ENCODE results near the gene ZCCHC3. TPM values are rescaled to one million over a fixed set of nuclear protein-coding genes. Genes with fewer than 3 reads are reported as not detected.

ZCCHC3 gene
- total and polyA plus RNA-seq, 2 donors (not counting 1 experiment from before 2014, with no cell fraction given) = 8.7 to 11.6 TPM

DNA sequence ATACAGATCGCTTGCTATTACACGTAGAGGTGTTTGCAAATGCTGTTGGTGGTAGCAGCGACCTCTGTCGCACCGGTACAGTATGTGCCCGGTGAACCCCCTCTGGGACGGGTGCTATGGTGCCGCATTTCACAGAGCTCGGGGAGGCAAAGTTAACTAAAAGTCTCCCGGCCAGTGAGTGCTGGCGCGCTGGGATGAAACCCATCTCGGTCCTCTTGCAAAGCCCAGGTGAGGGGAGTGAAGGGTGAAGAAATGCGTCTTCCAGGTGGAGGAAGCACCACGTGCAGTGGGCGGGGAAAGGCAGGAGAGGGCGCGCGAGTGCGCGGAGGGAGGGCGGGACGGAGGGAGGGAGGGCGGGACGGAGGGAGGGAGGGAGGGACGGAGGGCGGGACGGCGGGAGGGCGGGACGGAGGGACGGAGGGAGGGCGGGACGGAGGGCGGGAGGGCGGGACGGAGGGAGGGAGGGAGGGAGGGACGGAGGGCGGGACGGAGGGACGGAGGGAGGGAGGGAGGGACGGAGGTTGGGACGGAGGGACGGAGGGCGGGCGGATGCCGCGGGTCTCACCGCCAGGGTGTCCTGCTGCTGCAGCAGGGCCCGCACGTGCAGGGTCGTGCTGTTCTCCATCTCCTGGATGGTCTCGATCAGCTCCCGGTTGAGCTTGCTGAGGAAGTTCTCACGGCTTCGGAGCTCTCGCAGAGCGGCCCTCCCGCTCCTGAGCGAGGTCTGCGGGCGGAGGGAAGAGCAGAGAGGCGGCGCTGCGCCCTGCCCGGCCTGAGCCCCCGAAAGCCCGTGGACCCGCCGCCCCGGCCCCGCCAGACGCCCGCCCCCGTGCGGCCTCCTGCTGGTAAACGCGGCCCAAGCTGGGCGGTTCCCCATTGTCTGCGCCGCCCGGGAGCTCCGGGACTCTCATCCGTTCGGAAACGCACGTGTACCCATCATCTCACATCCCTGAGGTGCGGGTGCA, 18.5 kb upstream of the ZCCHC3 start:
- no peaks in the 10 kb centered on the region for H3K27me3 ChIP-seq (ENCODE audit: control insufficient read depth, insufficient read depth, low read length)
- H3K4me2 ChIP-seq (ENCODE audit: extremely low read depth, insufficient read depth, low read length) = no peak overlapping the region
- H3K79me2 ChIP-seq (ENCODE audit: control insufficient read depth, insufficient read depth, low read length) = no peaks in the 10 kb centered on the region
- no peaks in the 10 kb centered on the region for H3K4me1 ChIP-seq (ENCODE audit: control insufficient read depth, extremely low read depth, insufficient read depth, low read length)
- H3K4me3 ChIP-seq (replicated peaks in 1 of 4; ENCODE audit: control extremely low read depth in 1 of 4, insufficient read depth in 1 of 4, low read depth in 3 of 4, low read length in 4 of 4) = no peak overlapping the region
- DNase-seq (ENCODE audit: low read depth in 2 of 2) = no peak
- H3K9me3 ChIP-seq (ENCODE audit: control insufficient read depth, insufficient read depth, low read depth, low read length) = no peaks in the 10 kb centered on the region
- TF ChIP-seq EZH2 (IDR thresholded peaks at IDR 0.05; ENCODE audit: low read length, missing control alignments) = no peak
- TF ChIP-seq, protein P1, sequence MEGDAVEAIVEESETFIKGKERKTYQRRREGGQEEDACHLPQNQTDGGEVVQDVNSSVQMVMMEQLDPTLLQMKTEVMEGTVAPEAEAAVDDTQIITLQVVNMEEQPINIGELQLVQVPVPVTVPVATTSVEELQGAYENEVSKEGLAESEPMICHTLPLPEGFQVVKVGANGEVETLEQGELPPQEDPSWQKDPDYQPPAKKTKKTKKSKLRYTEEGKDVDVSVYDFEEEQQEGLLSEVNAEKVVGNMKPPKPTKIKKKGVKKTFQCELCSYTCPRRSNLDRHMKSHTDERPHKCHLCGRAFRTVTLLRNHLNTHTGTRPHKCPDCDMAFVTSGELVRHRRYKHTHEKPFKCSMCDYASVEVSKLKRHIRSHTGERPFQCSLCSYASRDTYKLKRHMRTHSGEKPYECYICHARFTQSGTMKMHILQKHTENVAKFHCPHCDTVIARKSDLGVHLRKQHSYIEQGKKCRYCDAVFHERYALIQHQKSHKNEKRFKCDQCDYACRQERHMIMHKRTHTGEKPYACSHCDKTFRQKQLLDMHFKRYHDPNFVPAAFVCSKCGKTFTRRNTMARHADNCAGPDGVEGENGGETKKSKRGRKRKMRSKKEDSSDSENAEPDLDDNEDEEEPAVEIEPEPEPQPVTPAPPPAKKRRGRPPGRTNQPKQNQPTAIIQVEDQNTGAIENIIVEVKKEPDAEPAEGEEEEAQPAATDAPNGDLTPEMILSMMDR (conservative IDR thresholded peaks at IDR 0.05 in 1 of 2, IDR thresholded peaks at IDR 0.05 in 1 of 2; ENCODE audit: low read depth in 1 of 2, low read length in 2 of 2) = no peak
- H2AFZ ChIP-seq (ENCODE audit: low read length) = no peak overlapping the region
- no peaks in the 10 kb centered on the region for H3K36me3 ChIP-seq (ENCODE audit: control insufficient read depth, insufficient read depth, low read length)
- H3K9ac ChIP-seq (ENCODE audit: insufficient read depth, low read length) = no peak overlapping the region
- no peak overlapping the region for H3K27ac ChIP-seq (ENCODE audit: insufficient read depth, low read length)
- H4K20me1 ChIP-seq (ENCODE audit: control insufficient read depth, extremely low read depth, insufficient read depth, low read length) = no peaks in the 10 kb centered on the region

DNA sequence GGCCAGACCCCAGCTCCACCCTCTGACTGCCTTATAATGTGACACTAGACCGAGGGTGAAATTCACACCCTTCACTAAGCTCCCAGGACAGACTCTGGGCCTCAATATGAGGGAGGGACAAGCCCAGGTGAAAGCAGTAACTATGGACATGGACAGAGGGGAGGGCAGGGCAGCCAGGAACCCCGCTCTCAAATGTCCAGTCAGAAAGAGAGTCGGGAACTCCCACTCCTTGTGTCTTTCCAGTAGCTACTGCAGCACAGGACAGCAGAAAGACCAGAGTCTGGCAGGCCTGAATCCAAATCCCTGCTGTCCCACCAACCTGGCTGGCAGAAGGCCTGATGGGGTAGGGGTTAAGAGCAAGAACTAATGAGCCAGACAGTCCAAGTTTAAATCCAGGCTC, 13.2 kb upstream of the ZCCHC3 start:
- H3K79me2 ChIP-seq (ENCODE audit: control insufficient read depth, insufficient read depth, low read length) = no peaks in the 10 kb centered on the region
- H3K9ac ChIP-seq (ENCODE audit: insufficient read depth, low read length) = no peak overlapping the region
- H3K36me3 ChIP-seq (ENCODE audit: control insufficient read depth, insufficient read depth, low read length) = no peaks in the 10 kb centered on the region
- no peaks in the 10 kb centered on the region for H4K20me1 ChIP-seq (ENCODE audit: control insufficient read depth, extremely low read depth, insufficient read depth, low read length)
- no peak for TF ChIP-seq EZH2 (IDR thresholded peaks at IDR 0.05; ENCODE audit: low read length, missing control alignments)
- TF ChIP-seq, protein P1 (conservative IDR thresholded peaks at IDR 0.05 in 1 of 2, IDR thresholded peaks at IDR 0.05 in 1 of 2; ENCODE audit: low read depth in 1 of 2, low read length in 2 of 2) = no peak
- DNase-seq (ENCODE audit: low read depth in 2 of 2) = no peak
- H3K4me1 ChIP-seq (ENCODE audit: control insufficient read depth, extremely low read depth, insufficient read depth, low read length) = no peaks in the 10 kb centered on the region
- H3K9me3 ChIP-seq (ENCODE audit: control insufficient read depth, insufficient read depth, low read depth, low read length) = no peaks in the 10 kb centered on the region
- no peak overlapping the region for H3K4me2 ChIP-seq (ENCODE audit: extremely low read depth, insufficient read depth, low read length)
- H2AFZ ChIP-seq (ENCODE audit: low read length) = no peak overlapping the region
- no peak overlapping the region for H3K4me3 ChIP-seq (replicated peaks in 1 of 4; ENCODE audit: control extremely low read depth in 1 of 4, insufficient read depth in 1 of 4, low read depth in 3 of 4, low read length in 4 of 4)
- no peak overlapping the region for H3K27ac ChIP-seq (ENCODE audit: insufficient read depth, low read length)
- H3K27me3 ChIP-seq (ENCODE audit: control insufficient read depth, insufficient read depth, low read length) = no peaks in the 10 kb centered on the region

DNA sequence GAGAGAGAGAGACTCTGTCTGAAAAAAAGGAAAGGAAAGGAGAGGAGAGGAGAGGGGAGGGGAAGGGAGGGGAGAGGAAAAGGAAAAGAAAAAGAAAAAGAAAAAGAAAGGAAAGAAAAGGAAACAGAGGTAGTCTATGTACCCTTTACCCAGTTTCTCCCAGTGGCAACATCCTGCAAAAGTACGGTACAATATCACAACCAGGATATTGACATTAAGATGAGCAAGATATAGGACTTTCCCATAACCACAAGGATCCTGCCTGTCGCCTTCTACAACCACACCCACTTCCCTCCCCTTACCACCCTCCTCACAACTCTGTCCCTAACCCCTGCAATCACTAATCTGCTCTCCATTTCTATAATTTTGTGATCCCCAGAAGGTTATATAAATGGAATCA, 10.9 kb upstream of the ZCCHC3 start:
- H3K4me1 ChIP-seq (ENCODE audit: control insufficient read depth, extremely low read depth, insufficient read depth, low read length) = peaks cover 9% of the 10 kb centered on the region
- no peaks in the 10 kb centered on the region for H4K20me1 ChIP-seq (ENCODE audit: control insufficient read depth, extremely low read depth, insufficient read depth, low read length)
- H3K9ac ChIP-seq (ENCODE audit: insufficient read depth, low read length) = no peak overlapping the region
- no peak for DNase-seq (ENCODE audit: low read depth in 2 of 2)
- no peak overlapping the region for H3K4me2 ChIP-seq (ENCODE audit: extremely low read depth, insufficient read depth, low read length)
- no peaks in the 10 kb centered on the region for H3K27me3 ChIP-seq (ENCODE audit: control insufficient read depth, insufficient read depth, low read length)
- no peak overlapping the region for H3K27ac ChIP-seq (ENCODE audit: insufficient read depth, low read length)
- TF ChIP-seq EZH2 (IDR thresholded peaks at IDR 0.05; ENCODE audit: low read length, missing control alignments) = no peak
- TF ChIP-seq, protein P1 (conservative IDR thresholded peaks at IDR 0.05 in 1 of 2, IDR thresholded peaks at IDR 0.05 in 1 of 2; ENCODE audit: low read depth in 1 of 2, low read length in 2 of 2) = no peak
- H3K9me3 ChIP-seq (ENCODE audit: control insufficient read depth, insufficient read depth, low read depth, low read length) = no peaks in the 10 kb centered on the region
- no peak overlapping the region for H3K4me3 ChIP-seq (replicated peaks in 1 of 4; ENCODE audit: control extremely low read depth in 1 of 4, insufficient read depth in 1 of 4, low read depth in 3 of 4, low read length in 4 of 4)
- H2AFZ ChIP-seq (ENCODE audit: low read length) = no peak overlapping the region
- no peaks in the 10 kb centered on the region for H3K79me2 ChIP-seq (ENCODE audit: control insufficient read depth, insufficient read depth, low read length)
- H3K36me3 ChIP-seq (ENCODE audit: control insufficient read depth, insufficient read depth, low read length) = no peaks in the 10 kb centered on the region

Measured in fibroblast of lung (primary cell).